ENCODE data around the gene UBN1.

UBN1 gene

GRCh38 chr16:4846901-4847773 lies at the start of gene UBN1, which contains the start of gene GLYR1:
TSS of gene UBN1 (plus strand) at chr16:4847481. CDS start at chr16:4852918, 5,437 bp downstream.
TSS of gene GLYR1 (minus strand) at chr16:4847288. CDS start at chr16:4847265, 23 bp downstream.
- DNase-seq (ENCODE audit: low read depth): peak; percentile 98
- TF ChIP-seq CTCF (conservative IDR thresholded peaks at IDR 0.05; ENCODE audit: low read depth, low read length): no peak
- peak within 1 kb of the TSS; percentile 94 for H3K4me3 ChIP-seq (ENCODE audit: low read depth, low read length)

- no peak for TF ChIP-seq CTCF (conservative IDR thresholded peaks at IDR 0.05; ENCODE audit: low read depth, low read length)
- no peak for DNase-seq (ENCODE audit: low read depth)
- no peak overlapping the region for H3K4me3 ChIP-seq (ENCODE audit: low read depth, low read length)
Observed at GRCh38 chr16:4797805-4798252, 49.5 kb upstream of the UBN1 start.

GRCh38 chr16:4798456-4798855 lies 48.8 kb upstream of the UBN1 start:
- no peak overlapping the region for H3K4me3 ChIP-seq (ENCODE audit: low read depth, low read length)
- TF ChIP-seq CTCF (conservative IDR thresholded peaks at IDR 0.05; ENCODE audit: low read depth, low read length): no peak

GRCh38 chr16:4799171-4799855 lies 48.0 kb upstream of the UBN1 start:
- no peak overlapping the region for H3K4me3 ChIP-seq (ENCODE audit: low read depth, low read length)
- no peak for TF ChIP-seq CTCF (conservative IDR thresholded peaks at IDR 0.05; ENCODE audit: low read depth, low read length)
- no peak for DNase-seq (ENCODE audit: low read depth)

More at GRCh38 chr16:4798456-4798855, 48.8 kb upstream of the UBN1 start:
- no peak for DNase-seq (ENCODE audit: low read depth)

GRCh38 chr16:4800290-4801041 lies 46.8 kb upstream of the UBN1 start:
- no peak overlapping the region for H3K4me3 ChIP-seq (ENCODE audit: low read depth, low read length)
- TF ChIP-seq CTCF (conservative IDR thresholded peaks at IDR 0.05; ENCODE audit: low read depth, low read length): no peak
- DNase-seq (ENCODE audit: low read depth): no peak

- no peak for TF ChIP-seq CTCF (conservative IDR thresholded peaks at IDR 0.05; ENCODE audit: low read depth, low read length)
- DNase-seq (ENCODE audit: low read depth): no peak
- H3K4me3 ChIP-seq (ENCODE audit: low read depth, low read length): peak overlapping the region; percentile 81
Observed at GRCh38 chr16:4801051-4801961, 46.0 kb upstream of the UBN1 start.

Data from choroid plexus epithelial cell (primary cell).